ENCODE measurements around the gene FAF2.

The FAF2 gene

DNA sequence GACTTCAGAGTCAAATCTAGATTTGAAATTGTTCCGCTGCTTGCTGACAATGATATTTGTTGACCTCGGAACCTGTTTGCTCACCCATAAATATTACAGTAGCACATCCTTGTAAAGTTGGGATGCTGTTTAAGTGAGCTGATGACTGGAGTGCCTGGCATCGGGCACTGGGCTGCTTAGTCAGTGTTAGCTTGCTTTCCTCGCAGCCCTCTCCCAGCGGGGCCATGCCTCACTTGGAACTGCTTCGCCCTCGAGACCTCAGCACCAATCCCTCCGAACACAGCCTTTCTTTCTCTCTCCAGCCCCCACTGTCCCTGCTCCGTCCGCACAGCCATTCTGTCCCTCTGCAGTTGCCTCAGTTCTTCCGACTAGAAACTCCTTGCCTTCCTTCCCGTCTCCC, 65.6 kb downstream of the FAF2 start:
- DNase-seq: no peak

- DNase-seq: no peak
Measured at GRCh38 chr5:176514244-176514950, 66.2 kb downstream of the FAF2 start.

- no peak for DNase-seq
Measured at GRCh38 chr5:176515396-176515795, 67.2 kb downstream of the FAF2 start.

DNA sequence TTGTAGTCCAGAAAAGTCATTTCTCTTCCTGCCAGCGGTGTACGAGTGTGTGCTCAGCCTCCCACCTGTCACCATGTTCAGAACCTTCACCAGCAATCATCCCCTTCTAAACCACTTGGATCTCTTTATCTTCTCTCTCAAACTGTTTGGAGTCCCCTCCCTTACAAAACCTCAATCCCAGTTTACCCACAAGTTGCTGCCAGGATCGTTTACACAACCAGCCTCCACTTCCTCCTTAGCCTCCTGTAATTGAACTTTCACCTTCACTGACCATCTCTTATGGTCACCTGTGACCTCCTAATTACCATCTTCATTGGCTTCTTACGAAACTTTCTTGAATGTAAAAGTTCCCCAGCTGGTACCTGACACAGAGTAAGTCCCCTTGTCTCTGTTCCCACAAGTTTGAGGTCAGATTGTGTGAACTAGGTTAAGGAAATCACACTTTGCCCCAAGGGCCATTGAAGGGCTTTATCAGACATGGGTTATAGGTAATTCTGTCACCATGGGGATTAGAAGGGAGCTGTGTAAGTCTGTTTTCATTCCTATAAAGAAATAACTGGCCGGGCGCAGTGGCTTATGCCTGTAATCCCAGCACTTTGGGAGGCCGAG, 69.0 kb downstream of the FAF2 start:
- DNase-seq: no peak

- DNase-seq: no peak
Measured at GRCh38 chr5:176519810-176520720, 71.9 kb downstream of the FAF2 start.

GRCh38 chr5:176521286-176521685, 73.1 kb downstream of the FAF2 start:
- DNase-seq: no peak

DNA sequence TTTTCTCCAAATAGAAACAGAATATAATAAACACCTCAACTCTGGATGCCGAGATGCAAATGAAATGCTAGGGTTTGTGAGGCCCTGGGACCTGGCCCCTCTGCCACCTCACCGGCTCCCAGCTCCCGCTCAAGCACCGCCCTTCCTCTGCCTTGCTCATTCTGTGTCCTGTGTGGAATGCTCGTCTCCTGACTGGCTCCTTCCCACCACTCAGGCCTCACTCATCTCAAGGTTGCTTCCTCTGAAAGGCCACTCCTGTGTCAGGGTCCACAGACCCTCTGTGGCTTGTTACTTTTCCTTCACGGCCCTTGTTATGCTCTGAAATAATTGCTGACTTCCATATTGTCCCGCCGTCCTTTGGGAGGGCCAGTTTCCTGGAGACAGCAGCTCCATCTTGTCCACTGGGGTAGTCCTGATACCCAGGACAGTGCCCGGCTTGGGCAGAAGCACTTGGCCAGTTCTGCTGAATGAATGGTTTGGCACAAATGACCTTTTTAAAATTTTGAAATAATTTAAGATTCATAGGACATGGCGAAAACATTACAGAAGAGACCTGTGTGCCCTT, 73.6 kb downstream of the FAF2 start:
- DNase-seq: no peak

GRCh38 chr5:176524138-176524537, 76.0 kb downstream of the FAF2 start:
- DNase-seq: no peak

GRCh38 chr5:176524987-176525386, 76.8 kb downstream of the FAF2 start:
- no peak for DNase-seq

DNA sequence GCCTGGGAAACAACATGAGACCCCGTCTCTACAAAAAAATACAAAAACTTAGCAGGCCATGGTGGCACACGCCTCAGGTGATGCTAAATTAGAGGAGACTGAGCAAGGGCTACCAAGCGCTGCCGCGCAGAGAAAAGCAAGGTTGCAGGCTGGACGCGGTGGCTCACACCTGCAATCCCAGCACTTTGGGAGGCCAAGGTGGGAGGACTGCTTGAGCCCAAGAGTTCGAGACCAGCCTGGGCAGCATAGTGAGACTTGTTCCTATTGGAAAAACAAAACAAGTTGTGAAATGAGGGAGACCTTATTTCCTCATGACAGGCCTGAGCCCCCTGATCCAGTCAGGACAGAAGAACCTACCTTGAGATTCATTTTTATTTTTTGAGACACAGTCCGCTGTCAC, 77.5 kb downstream of the FAF2 start:
- DNase-seq: no peak

GRCh38 chr5:176526462-176526861, 78.3 kb downstream of the FAF2 start:
- no peak for DNase-seq

DNA sequence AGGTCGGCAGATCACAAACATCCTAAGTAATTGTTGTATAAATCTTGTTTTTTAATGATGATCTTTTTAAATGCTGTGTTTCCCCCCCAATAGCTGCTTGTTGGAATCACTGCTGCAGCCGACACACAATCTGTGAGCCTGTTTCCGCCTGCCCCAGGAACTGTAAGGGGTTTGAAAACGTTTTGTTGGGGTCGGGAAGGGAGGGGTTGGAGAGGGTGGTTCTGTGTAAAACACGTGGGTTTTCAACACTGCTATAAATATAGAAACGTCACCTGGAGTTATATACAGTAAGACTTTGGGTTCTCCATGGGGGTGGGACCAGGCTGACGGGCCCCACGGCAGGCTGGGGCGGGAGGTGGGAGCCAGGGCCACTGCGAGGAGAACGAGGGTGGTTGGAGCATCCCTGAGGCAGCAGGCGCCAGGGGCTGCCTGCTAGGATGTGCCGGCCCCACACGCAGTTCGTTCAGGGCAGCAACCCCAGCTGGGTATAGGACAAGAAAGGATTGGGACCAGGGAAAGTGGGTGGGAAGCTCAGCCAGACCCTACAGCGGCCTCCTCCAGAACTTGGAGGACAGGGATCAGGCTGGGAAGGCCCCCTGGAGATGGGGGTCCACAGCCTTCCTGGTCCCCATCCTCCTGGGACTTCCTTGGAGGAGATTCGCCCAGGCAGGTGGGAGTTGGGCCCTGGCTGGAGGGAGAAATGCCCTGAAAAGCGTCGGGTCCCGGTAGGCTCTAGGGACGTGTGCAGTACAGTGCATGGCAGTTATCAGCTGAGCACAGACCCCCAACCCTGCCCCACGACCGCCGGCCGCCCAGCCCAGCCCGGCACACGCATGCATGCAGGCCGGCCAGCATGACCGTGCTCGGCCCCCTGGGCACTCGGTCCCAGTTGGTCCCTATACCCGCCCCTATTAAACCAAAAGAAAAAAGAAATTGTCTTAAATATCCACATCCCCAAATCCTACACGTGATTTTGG, 79.3 kb downstream of the FAF2 start:
- DNase-seq: no peak

GRCh38 chr5:176528301-176528700, 80.1 kb downstream of the FAF2 start:
- DNase-seq: no peak

- no peak for DNase-seq
Measured at GRCh38 chr5:176528761-176529115, 80.6 kb downstream of the FAF2 start.

GRCh38 chr5:176529116-176529740, 81.0 kb downstream of the FAF2 start:
- DNase-seq: no peak

DNA sequence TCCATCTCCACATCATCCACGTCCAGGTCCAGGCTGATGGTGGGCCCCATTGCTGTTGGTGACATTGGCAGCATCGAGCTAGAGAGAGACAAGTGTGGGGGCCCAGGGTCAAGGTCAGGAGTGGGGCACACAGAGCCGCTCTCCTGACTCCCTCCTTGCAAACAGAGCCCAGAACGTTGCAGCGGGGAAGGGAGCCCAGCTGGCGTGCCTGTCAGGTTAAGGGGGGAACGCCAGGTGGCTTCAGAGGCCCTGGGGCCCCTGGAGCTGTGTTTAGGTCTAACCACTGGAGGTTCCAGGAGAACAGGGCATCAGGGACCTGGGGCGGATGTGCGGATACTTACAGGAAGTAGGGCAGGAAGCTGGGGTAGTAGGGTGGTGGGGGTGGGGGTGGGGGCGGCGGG, 81.6 kb downstream of the FAF2 start:
- DNase-seq: no peak

DNA sequence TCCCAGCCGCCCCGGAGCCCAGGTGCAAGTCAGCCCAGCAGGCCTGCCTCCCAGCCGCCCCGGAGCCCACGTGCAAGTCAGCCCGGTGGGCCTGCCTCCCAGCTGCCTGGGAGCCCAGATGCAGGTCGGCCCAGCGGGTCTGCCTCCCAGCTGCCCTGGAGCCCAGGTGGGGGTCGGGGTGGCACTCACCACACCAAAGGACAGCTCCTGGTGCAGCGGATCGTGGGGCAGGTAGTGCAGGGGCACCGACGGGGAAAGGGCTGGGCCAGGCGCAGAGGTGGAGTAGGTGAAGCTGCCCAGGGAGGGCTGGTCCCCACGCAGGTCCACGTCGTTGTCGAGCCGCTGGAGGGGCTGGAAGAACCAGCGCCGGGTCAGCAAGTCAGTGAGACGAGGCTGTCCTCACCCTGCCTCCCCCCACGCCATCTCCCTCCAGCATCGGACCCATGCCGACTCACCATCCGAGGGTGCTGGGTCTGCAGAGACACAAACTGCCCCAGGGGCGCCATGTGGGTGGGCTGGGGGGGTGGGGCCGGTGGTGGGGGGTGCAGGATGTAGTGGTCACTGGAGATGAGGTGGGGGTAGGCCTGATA, 82.3 kb downstream of the FAF2 start:
- no peak for DNase-seq

DNA sequence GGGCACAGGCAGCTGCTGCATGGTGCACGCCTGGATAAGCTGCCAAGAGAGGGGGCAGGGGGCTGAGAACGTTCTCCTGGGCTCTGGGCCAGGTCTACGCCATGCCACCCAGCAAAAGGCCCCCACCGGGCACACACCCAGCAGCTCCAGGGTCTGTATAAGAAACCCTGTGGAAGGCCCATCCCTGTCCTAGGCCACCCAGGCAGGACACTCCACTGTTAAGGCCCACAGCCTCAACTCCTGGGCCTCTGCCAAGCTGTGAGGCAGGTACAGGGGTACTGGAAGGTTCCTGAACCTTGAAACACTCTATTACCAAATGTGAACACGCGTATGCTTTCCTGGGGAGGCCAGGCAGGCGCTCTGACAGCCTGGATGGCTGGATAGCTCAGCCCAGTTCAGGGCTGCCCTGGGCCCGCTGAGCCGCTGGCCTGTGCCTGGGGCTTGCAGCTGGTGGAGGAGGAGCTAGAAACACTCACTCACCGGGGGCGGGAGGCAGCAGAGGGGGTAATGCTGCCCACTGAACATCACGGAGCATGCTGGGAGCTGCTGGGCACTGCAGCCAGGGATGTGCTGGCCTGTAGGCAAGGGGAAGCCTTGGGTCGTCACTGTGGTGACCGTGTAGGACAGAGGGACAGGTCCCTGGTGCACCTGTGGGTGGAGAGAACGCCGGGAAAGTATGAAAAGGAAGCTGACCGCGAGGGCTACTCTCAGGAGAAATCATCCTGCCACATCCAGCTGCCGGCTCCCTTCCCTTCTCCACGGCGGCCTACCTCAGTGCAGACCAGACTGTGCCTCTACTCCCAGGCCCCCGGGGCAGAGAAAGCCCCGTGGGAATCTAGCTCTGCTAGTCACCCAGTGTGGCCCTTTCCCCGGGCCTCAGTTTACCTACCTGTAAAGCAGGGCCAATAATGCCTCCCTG, 83.1 kb downstream of the FAF2 start:
- DNase-seq: no peak

DNA sequence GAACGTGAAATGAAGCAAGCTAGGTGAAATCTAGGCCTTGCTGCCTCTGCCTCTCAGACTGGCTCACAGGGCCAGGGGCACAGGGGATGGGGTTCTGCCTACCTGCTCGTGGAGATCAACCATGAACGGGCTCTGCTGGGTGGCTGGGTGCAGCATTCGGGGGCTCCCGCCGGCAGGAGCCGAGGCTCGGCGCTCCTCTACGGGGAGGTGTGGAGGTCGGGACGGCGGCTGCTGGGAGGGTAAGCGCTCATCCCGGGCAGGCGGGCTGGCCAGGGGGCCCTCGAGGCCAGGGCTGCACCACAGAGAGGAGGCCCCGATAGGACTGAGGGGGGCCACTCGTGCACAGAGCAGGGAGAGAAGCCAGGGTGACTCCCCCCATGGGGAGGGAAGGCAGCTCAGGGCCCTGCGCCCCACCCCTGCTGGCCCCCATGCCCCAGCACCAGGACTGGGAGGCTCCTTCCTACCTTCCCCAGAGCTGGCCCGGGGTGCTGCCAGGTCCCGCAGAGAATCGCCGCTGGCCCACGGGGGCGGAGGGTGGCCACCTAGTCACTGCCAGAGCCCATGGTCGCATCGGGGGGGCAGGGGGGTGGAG, 83.8 kb downstream of the FAF2 start:
- DNase-seq: no peak

- DNase-seq: no peak
Measured at GRCh38 chr5:176532795-176533194, 84.6 kb downstream of the FAF2 start.

Measured in DMS153 (cell line).